Fibroblast of the aortic adventitia (primary cell): ENCODE measurements around the gene NT5DC3. TPM values are rescaled to one million over a fixed set of nuclear protein-coding genes. Genes with fewer than 3 reads are reported as not detected.
A peak's percentile ranks its signal among the peaks of the same experiment; 100 is the strongest.

ENCODE experiments used
- DNase-seq: peaks from one replicate; pipeline ENCODE4 v3.0.0-alpha.2; 2010; ENCODE audit warnings: low read depth
- H3K4me3 ChIP-seq: 2 replicates; pipeline ENCODE4 v1.5.1; 2011; ENCODE audit warnings: low read depth, mild to moderate bottlenecking, control low read depth, low read length, moderate library complexity
- total RNA-seq: library from RNA; depleted of rRNA; stranded (reverse); fragments of >200 nt; gene quantifications from 2 replicates; pipeline ENCODE4 v1.2.3, GENCODE V29; 2012; ENCODE audit warnings: low replicate concordance
- TF ChIP-seq, protein P1 (sequence below): IDR thresholded peaks from 2 replicates; pipeline ENCODE4 v1.5.1; 2011; ENCODE audit warnings: mild to moderate bottlenecking, low read length, control low read depth, inconsistent platforms; ENCODE audit not compliant: insufficient read depth

The NT5DC3 gene
- total RNA-seq, 1 donor: 11.7 TPM

- TF ChIP-seq, protein P1, sequence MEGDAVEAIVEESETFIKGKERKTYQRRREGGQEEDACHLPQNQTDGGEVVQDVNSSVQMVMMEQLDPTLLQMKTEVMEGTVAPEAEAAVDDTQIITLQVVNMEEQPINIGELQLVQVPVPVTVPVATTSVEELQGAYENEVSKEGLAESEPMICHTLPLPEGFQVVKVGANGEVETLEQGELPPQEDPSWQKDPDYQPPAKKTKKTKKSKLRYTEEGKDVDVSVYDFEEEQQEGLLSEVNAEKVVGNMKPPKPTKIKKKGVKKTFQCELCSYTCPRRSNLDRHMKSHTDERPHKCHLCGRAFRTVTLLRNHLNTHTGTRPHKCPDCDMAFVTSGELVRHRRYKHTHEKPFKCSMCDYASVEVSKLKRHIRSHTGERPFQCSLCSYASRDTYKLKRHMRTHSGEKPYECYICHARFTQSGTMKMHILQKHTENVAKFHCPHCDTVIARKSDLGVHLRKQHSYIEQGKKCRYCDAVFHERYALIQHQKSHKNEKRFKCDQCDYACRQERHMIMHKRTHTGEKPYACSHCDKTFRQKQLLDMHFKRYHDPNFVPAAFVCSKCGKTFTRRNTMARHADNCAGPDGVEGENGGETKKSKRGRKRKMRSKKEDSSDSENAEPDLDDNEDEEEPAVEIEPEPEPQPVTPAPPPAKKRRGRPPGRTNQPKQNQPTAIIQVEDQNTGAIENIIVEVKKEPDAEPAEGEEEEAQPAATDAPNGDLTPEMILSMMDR: no peak
- H3K4me3 ChIP-seq: no peak overlapping the region
- DNase-seq: no peak
Measured at GRCh38 chr12:103833891-103834290, 7.1 kb downstream of the NT5DC3 start.

DNA sequence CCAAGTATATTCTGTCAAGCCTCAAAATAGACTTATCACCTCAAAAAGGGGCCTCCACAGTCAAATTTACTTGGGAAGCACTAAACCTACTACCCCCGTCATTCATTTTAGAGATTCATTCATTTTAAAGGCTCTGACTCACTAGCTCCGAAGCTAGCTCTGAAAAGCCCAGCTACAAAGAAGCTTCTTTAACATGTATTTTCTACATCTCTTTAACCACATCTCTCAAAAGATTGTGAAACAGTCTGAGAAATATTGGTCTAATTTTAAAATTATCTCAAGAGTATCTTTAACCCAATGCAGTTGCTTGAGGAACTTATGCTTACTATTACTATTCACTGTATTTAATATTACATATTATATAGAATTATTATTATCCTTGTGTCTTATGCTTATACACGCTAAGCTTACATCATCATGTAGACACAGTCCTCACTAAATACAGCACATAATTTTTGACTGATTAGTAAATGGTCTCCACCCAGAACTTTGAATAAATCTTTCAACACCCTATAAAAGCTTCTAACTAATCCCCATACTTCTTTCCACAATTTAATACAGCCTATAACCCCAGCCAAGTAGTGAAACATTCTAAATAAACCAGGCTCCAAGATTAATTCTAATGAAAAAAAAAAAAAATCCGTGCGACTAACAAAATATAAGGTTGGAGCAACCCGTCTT lies 7.8 kb downstream of the NT5DC3 start:
- DNase-seq: no peak
- TF ChIP-seq, protein P1: no peak
- H3K4me3 ChIP-seq: no peak overlapping the region

DNA sequence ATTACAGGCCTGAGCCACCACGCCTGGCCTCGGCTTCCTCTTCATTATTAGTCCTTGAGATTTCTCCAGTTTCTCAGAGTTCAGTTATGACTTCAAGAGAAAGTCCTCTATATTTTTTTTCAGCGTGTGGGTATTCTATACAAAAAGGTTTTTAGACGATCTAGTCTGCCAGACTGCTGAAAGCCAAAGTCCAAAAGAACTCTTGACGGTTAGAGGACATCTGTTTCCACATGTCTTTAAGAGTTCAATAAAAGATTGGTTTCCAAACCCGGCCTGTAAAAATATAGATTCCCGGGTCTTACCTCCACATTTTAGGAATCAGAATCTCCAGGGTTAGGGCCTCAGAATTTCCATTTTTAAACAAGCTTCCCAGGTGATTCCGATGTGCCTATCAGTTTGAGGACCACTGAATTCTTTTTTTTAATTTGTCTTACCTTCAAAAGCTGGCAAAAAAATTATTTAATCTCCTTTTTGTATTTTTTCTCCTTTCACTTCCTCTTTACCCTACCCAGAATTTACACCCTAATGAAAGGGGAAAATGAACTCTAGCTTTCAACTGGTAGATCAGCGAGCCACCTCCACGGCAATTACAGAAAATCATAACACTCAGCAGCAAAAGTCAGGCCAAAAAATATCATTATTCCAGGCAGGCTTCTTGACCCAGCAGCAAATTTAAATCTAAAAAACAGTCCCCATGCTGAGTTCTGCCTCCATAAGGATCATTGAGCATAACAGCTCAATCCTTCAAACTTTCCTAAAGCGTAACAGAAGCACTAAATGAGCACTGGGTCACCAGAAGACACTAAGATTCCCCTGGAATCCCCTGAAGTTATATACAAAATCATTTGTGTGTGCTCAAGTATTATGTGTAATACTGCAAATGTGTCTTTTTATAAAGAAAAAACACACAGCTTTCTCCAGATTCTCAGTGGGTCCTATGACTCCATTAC lies 8.7 kb downstream of the NT5DC3 start:
- TF ChIP-seq, protein P1: no peak
- no peak overlapping the region for H3K4me3 ChIP-seq
- DNase-seq: no peak

GRCh38 chr12:103830730-103831320 lies 10.2 kb downstream of the NT5DC3 start:
- no peak overlapping the region for H3K4me3 ChIP-seq
- no peak for DNase-seq
- TF ChIP-seq, protein P1: no peak

DNA sequence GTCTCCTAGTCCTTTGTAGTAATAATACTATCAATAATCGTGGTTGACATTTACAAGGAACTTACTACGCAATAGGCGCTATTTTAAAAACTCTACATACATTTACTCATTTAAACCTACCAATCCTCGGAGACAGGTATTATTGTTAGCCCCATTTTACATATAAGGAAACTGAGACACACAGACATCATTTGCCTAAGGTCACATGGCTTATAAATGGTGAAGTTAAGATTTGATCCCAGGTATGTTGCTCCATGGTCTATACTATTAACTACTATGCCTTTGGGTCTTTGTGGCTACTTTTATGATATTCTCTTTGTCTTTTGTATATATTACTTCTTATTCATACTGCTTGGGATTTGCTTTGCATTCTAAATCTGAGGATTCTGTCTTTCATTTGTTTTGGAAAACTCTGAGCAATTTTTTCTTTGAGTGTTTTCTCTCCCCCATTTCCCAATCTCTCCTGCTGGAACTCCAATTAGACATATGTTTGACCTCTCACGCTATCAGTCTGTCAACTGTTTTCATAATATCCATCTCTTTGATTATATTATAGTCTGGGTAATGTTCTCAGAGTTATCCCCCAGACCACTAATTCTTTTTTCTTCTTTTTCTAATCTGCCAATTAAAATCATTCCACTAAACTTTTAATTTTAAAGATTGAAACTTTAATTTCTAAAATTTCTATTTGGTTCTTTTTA lies 10.9 kb downstream of the NT5DC3 start:
- TF ChIP-seq, protein P1: no peak
- DNase-seq: no peak
- H3K4me3 ChIP-seq: no peak overlapping the region

DNA sequence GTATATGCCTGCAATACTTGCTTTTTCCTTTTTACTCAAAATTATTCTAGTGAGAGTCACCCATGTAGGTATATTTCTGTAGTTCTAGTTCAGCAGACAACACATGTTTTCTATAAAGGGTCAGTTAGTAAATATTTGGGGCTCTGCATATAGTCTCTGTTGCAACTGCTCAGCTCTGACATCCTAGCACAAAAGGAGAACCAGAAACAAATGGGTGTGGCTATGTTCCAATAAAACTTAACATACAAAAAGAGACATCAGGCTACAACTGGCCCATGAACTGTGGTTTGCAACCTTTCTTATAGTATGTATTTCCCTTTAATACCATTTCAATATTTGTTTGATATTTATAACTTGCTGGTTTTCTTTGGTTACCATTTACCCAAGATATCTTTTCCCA lies 11.9 kb downstream of the NT5DC3 start:
- peak; percentile 18 for DNase-seq
- TF ChIP-seq, protein P1: no peak
- no peak overlapping the region for H3K4me3 ChIP-seq
